GM23338 (cell line): Measurements from ENCODE around the gene KRTAP12-2. TPM values are rescaled to one million over a fixed set of nuclear protein-coding genes. Genes with fewer than 3 reads are reported as not detected.
A peak's percentile ranks its signal among the peaks of the same experiment; 100 is the strongest.

Experiments used
- ATAC-seq: fragments of 200-7000 bp; cut with Tn5 transposase; 3 replicates; pipeline ENCODE4 v1.9.1; 2020
- DNase-seq: peaks from one replicate; pipeline ENCODE4 v3.0.0-alpha.2; 2015; ENCODE audit warnings: low spot score
- H2AFZ ChIP-seq: fragments of 200-600 bp; sonication (generic); 2 replicates; pipeline ENCODE4 v1.8.0; 2016; ENCODE audit warnings: antibody characterized with exemption, mild to moderate bottlenecking, moderate library complexity
- H3F3A ChIP-seq: fragments of 200-600 bp; sonication (generic); replicated peaks from 2 replicates; pipeline ENCODE4 v1.8.0; 2017; ENCODE audit warnings: antibody characterized with exemption, mixed run types, low read depth
- H3K27ac ChIP-seq: fragments of 200-600 bp; sonication (generic); 2 replicates; pipeline ENCODE4 v1.6.1; 2016; ENCODE audit warnings: low read depth
- H3K27me3 ChIP-seq: fragments of 200-600 bp; sonication (generic); 2 replicates; pipeline ENCODE4 v1.8.0; 2016; ENCODE audit warnings: mild to moderate bottlenecking, mixed run types, moderate library complexity; ENCODE audit not compliant: insufficient read depth
- H3K36me3 ChIP-seq: fragments of 200-600 bp; sonication (generic); 2 replicates; pipeline ENCODE4 v1.8.0; 2016; ENCODE audit warnings: mild to moderate bottlenecking; ENCODE audit not compliant: insufficient read depth
- H3K4me1 ChIP-seq: fragments of 200-600 bp; sonication (generic); 2 replicates; pipeline ENCODE4 v1.8.0; 2016; ENCODE audit warnings: mild to moderate bottlenecking, moderate library complexity; ENCODE audit not compliant: insufficient read depth
- H3K4me2 ChIP-seq: fragments of 200-600 bp; sonication (generic); 2 replicates; pipeline ENCODE4 v1.7.1; 2017; ENCODE audit warnings: mixed run types
- H3K4me3 ChIP-seq: fragments of 200-600 bp; sonication (generic); 2 replicates; pipeline ENCODE4 v1.6.1; 2016; ENCODE audit warnings: mixed run types
- H3K79me2 ChIP-seq: fragments of 200-600 bp; sonication (generic); replicated peaks from 2 replicates; pipeline ENCODE4 v1.8.0; 2017; ENCODE audit warnings: mild to moderate bottlenecking; ENCODE audit not compliant: insufficient read depth
- H3K9me2 ChIP-seq: fragments of 200-600 bp; sonication (generic); 2 replicates; pipeline ENCODE4 v1.8.0; 2017; ENCODE audit not compliant: insufficient read depth
- H4K20me1 ChIP-seq: fragments of 200-600 bp; sonication (generic); replicated peaks from 2 replicates; pipeline ENCODE4 v1.8.0; 2017; ENCODE audit warnings: mild to moderate bottlenecking; ENCODE audit not compliant: insufficient read depth
- H3K27ac Mint-ChIP-seq: 2 replicates; pipeline ENCODE4 v1.8.0; 2020; ENCODE audit warnings: inconsistent platforms, mild to moderate bottlenecking, moderate library complexity, mixed read lengths
- H3K27me3 Mint-ChIP-seq: 3 replicates; pipeline ENCODE4 v1.8.0; 2022; ENCODE audit warnings: low read depth, mild to moderate bottlenecking, moderate library complexity, mixed read lengths, inconsistent platforms; ENCODE audit not compliant: insufficient read depth, poor library complexity
- H3K36me3 Mint-ChIP-seq: 3 replicates; pipeline ENCODE4 v1.8.0; 2021; ENCODE audit warnings: low read depth, mild to moderate bottlenecking, inconsistent platforms, moderate library complexity, mixed read lengths
- H3K4me1 Mint-ChIP-seq: 3 replicates; pipeline ENCODE4 v1.8.0; 2020; ENCODE audit warnings: mild to moderate bottlenecking, inconsistent platforms, mixed read lengths
- H3K4me3 Mint-ChIP-seq: 3 replicates; pipeline ENCODE4 v1.8.0; 2021; ENCODE audit warnings: moderate library complexity, mild to moderate bottlenecking, inconsistent platforms, mixed read lengths
- H3K9me3 Mint-ChIP-seq: 3 replicates; pipeline ENCODE4 v1.8.0; 2020; ENCODE audit warnings: moderate library complexity, mild to moderate bottlenecking, inconsistent platforms, mixed read lengths
- CREB1 ChIP-seq: fragments of 250-450 bp; sonication (Bioruptor Pico); IDR thresholded peaks from 2 replicates; pipeline ENCODE4 v1.5.0; 2020; ENCODE audit warnings: low read depth, mild to moderate bottlenecking, moderate library complexity
- ETS1 ChIP-seq: IDR thresholded peaks from 2 replicates; pipeline ENCODE4 v1.6.1; 2016; ENCODE audit warnings: antibody characterized with exemption
- JUNB ChIP-seq: IDR thresholded peaks from one replicate; pipeline ENCODE4 v1.6.1; 2016; ENCODE audit warnings: antibody characterized with exemption; ENCODE audit not compliant: unreplicated experiment
- STAT1 ChIP-seq: IDR thresholded peaks from one replicate; pipeline ENCODE4 v1.6.1; 2016; ENCODE audit warnings: antibody characterized with exemption; ENCODE audit not compliant: unreplicated experiment
- ZNF331 ChIP-seq: fragments of 250-450 bp; sonication (Bioruptor Pico); IDR thresholded peaks from 2 replicates; pipeline ENCODE4 v1.5.0; 2020; ENCODE audit warnings: low read depth, mild to moderate bottlenecking, moderate library complexity
- polyA plus RNA-seq: library from polyadenylated mRNA; unstranded; fragments of >200 nt; fragmentation: Nextera tagmentation; extraction: Ambion mirVana; gene quantifications from 2 replicates; pipeline ENCODE4 v1.2.1, GENCODE V29; 2016
- total RNA-seq: library from RNA; depleted of rRNA; stranded (reverse); fragments of >200 nt; shearing (Covaris generic); gene quantifications from 2 replicates; pipeline ENCODE4 v1.2.3, GENCODE V29; 2014
- TF ChIP-seq, protein P1 (sequence below): fragments of 250-450 bp; sonication (Bioruptor Pico); IDR thresholded peaks from 2 replicates; pipeline ENCODE4 v1.5.0; 2020; ENCODE audit warnings: mild to moderate bottlenecking, moderate library complexity
- TF ChIP-seq, protein P2 (sequence below): IDR thresholded peaks from one replicate; pipeline ENCODE4 v1.6.1; 2018; ENCODE audit warnings: antibody characterized with exemption; ENCODE audit not compliant: unreplicated experiment

KRTAP12-2 gene
- total and polyA plus RNA-seq, 2 experiments from 2014 or later, result not detected

GRCh38 chr21:44657635-44658540 is 8.8 kb downstream of the KRTAP12-2 start, which contains the start of gene KRTAP12-3:
KRTAP12-3 (plus strand) TSS chr21:44657932; CDS start chr21:44657980, 48 bp downstream.
- no peak within 1 kb of the TSS for H3K27ac ChIP-seq
- ATAC-seq (no peak), DNase-seq (no peak)
- 0 out of 2 replicates have a peak within 1 kb of the TSS, but pooled peaks have one; percentile 47 for H3K4me2 ChIP-seq
- H3K79me2 ChIP-seq, result no peaks in the 10 kb centered on the region
- Mint-ChIP-seq H3K4me3 (no peak within 1 kb of the TSS; the same call in 2 of the 3 replicates), H3K9me3 (peaks cover 21% of the 10 kb centered on the region), H3K4me1 (peaks cover 30% of the 10 kb centered on the region), H3K27me3 (peaks cover 8% of the 10 kb centered on the region), H3K36me3 (peaks cover 9% of the 10 kb centered on the region; the same call in 2 of the 3 replicates), H3K27ac (no peak within 1 kb of the TSS; the same call in 1 of the 2 replicates)
- no peak within 1 kb of the TSS for H3K4me3 ChIP-seq
- peak within 1 kb of the TSS; percentile 86 for H2AFZ ChIP-seq
- H3F3A ChIP-seq, result 0 out of 2 replicates have a peak, but pooled peaks cover 3% of the 10 kb centered on the region
- peaks cover 31% of the 10 kb centered on the region for H3K4me1 ChIP-seq
- H3K27me3 ChIP-seq, result no peaks in the 10 kb centered on the region
- H3K9me2 ChIP-seq, result no peaks in the 10 kb centered on the region
- H3K36me3 ChIP-seq, result no peaks in the 10 kb centered on the region
- TF ChIP-seq STAT1, result no peak
- no peak for TF ChIP-seq JUNB
- no peak for TF ChIP-seq ETS1
- TF ChIP-seq, protein P1, sequence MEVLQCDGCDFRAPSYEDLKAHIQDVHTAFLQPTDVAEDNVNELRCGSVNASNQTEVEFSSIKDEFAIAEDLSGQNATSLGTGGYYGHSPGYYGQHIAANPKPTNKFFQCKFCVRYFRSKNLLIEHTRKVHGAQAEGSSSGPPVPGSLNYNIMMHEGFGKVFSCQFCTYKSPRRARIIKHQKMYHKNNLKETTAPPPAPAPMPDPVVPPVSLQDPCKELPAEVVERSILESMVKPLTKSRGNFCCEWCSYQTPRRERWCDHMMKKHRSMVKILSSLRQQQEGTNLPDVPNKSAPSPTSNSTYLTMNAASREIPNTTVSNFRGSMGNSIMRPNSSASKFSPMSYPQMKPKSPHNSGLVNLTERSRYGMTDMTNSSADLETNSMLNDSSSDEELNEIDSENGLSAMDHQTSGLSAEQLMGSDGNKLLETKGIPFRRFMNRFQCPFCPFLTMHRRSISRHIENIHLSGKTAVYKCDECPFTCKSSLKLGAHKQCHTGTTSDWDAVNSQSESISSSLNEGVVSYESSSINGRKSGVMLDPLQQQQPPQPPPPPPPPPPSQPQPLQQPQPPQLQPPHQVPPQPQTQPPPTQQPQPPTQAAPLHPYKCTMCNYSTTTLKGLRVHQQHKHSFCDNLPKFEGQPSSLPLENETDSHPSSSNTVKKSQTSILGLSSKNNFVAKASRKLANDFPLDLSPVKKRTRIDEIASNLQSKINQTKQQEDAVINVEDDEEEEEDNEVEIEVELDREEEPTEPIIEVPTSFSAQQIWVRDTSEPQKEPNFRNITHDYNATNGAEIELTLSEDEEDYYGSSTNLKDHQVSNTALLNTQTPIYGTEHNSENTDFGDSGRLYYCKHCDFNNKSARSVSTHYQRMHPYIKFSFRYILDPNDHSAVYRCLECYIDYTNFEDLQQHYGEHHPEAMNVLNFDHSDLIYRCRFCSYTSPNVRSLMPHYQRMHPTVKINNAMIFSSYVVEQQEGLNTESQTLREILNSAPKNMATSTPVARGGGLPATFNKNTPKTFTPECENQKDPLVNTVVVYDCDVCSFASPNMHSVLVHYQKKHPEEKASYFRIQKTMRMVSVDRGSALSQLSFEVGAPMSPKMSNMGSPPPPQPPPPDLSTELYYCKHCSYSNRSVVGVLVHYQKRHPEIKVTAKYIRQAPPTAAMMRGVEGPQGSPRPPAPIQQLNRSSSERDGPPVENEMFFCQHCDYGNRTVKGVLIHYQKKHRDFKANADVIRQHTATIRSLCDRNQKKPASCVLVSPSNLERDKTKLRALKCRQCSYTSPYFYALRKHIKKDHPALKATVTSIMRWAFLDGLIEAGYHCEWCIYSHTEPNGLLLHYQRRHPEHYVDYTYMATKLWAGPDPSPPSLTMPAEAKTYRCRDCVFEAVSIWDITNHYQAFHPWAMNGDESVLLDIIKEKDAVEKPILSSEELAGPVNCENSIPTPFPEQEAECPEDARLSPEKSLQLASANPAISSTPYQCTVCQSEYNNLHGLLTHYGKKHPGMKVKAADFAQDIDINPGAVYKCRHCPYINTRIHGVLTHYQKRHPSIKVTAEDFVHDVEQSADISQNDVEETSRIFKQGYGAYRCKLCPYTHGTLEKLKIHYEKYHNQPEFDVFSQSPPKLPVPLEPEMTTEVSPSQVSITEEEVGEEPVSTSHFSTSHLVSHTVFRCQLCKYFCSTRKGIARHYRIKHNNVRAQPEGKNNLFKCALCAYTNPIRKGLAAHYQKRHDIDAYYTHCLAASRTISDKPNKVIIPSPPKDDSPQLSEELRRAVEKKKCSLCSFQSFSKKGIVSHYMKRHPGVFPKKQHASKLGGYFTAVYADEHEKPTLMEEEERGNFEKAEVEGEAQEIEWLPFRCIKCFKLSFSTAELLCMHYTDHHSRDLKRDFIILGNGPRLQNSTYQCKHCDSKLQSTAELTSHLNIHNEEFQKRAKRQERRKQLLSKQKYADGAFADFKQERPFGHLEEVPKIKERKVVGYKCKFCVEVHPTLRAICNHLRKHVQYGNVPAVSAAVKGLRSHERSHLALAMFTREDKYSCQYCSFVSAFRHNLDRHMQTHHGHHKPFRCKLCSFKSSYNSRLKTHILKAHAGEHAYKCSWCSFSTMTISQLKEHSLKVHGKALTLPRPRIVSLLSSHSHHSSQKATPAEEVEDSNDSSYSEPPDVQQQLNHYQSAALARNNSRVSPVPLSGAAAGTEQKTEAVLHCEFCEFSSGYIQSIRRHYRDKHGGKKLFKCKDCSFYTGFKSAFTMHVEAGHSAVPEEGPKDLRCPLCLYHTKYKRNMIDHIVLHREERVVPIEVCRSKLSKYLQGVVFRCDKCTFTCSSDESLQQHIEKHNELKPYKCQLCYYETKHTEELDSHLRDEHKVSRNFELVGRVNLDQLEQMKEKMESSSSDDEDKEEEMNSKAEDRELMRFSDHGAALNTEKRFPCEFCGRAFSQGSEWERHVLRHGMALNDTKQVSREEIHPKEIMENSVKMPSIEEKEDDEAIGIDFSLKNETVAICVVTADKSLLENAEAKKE (CRISPR knock-in tag), result no peak
- TF ChIP-seq, protein P2, sequence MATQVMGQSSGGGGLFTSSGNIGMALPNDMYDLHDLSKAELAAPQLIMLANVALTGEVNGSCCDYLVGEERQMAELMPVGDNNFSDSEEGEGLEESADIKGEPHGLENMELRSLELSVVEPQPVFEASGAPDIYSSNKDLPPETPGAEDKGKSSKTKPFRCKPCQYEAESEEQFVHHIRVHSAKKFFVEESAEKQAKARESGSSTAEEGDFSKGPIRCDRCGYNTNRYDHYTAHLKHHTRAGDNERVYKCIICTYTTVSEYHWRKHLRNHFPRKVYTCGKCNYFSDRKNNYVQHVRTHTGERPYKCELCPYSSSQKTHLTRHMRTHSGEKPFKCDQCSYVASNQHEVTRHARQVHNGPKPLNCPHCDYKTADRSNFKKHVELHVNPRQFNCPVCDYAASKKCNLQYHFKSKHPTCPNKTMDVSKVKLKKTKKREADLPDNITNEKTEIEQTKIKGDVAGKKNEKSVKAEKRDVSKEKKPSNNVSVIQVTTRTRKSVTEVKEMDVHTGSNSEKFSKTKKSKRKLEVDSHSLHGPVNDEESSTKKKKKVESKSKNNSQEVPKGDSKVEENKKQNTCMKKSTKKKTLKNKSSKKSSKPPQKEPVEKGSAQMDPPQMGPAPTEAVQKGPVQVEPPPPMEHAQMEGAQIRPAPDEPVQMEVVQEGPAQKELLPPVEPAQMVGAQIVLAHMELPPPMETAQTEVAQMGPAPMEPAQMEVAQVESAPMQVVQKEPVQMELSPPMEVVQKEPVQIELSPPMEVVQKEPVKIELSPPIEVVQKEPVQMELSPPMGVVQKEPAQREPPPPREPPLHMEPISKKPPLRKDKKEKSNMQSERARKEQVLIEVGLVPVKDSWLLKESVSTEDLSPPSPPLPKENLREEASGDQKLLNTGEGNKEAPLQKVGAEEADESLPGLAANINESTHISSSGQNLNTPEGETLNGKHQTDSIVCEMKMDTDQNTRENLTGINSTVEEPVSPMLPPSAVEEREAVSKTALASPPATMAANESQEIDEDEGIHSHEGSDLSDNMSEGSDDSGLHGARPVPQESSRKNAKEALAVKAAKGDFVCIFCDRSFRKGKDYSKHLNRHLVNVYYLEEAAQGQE, result no peak
- TF ChIP-seq ZNF331, result no peak
- TF ChIP-seq CREB1 (CRISPR knock-in tag), result no peak
- no peaks in the 10 kb centered on the region for H4K20me1 ChIP-seq
